Keratinocyte (primary cell): Measurements from ENCODE around the gene DDX60. TPM values are rescaled to one million over a fixed set of nuclear protein-coding genes. Genes with fewer than 3 reads are reported as not detected.

ENCODE experiments used
- DNase-seq: peaks from one replicate; pipeline ENCODE4 v3.0.0-alpha.2; 2011; ENCODE audit warnings: low read depth, missing footprints, low spot score
- FAIRE-seq: peaks from 2 replicates; lab custom pipeline; 2011; peaks lifted over from hg19 to GRCh38; lab: Jason Lieb, UNC
- H2AFZ ChIP-seq: 2 replicates; pipeline ENCODE4 v1.6.0; 2012; ENCODE audit warnings: low read length, control low read depth, inconsistent platforms; ENCODE audit not compliant: control insufficient read depth
- H3K27ac ChIP-seq: 2 replicates; pipeline ENCODE4 v1.5.1; 2011; ENCODE audit warnings: low read length; ENCODE audit not compliant: control insufficient read depth, insufficient read depth
- H3K27me3 ChIP-seq: 3 replicates; pipeline ENCODE4 v1.6.0; 2011; ENCODE audit warnings: low read length; ENCODE audit not compliant: control insufficient read depth, insufficient read depth; ENCODE audit errors: extremely low read depth
- H3K36me3 ChIP-seq, 2 experiments: 2 replicates in 1 of 2; 3 replicates in 1 of 2; pipeline ENCODE4 v1.5.1; 2011; ENCODE audit warnings: low read length in 2 of 2, mild to moderate bottlenecking in 1 of 2; ENCODE audit not compliant: control insufficient read depth in 2 of 2, insufficient read depth in 2 of 2; ENCODE audit errors: extremely low read depth in 1 of 2
- H3K4me1 ChIP-seq: 3 replicates; pipeline ENCODE4 v1.5.1; 2011; ENCODE audit warnings: low read length; ENCODE audit not compliant: control insufficient read depth, insufficient read depth; ENCODE audit errors: extremely low read depth
- H3K4me2 ChIP-seq: 3 replicates; pipeline ENCODE4 v1.6.0; 2011; ENCODE audit warnings: low read depth, low read length; ENCODE audit not compliant: control insufficient read depth, insufficient read depth; ENCODE audit errors: extremely low read depth
- H3K4me3 ChIP-seq, 3 experiments: fragments of 200-600 bp in 1 of 3; sonication (generic) in 1 of 3; 2 replicates in 2 of 3; 3 replicates in 1 of 3; pipeline ENCODE4 v1.5.1; 2011 to 2016; ENCODE audit warnings: low read length in 3 of 3, mild to moderate bottlenecking in 3 of 3, control low read depth in 2 of 3, inconsistent platforms in 1 of 3, low read depth in 1 of 3, mixed read lengths in 1 of 3, mixed run types in 1 of 3, moderate library complexity in 1 of 3; ENCODE audit not compliant: control insufficient read depth in 2 of 3, insufficient read depth in 2 of 3; ENCODE audit errors: extremely low read depth in 1 of 3
- H3K79me2 ChIP-seq: 2 replicates; pipeline ENCODE4 v1.6.0; 2012; ENCODE audit warnings: low read length; ENCODE audit not compliant: control insufficient read depth, insufficient read depth
- H3K9ac ChIP-seq: 3 replicates; pipeline ENCODE4 v1.6.0; 2011; ENCODE audit warnings: low read length; ENCODE audit not compliant: control insufficient read depth, insufficient read depth; ENCODE audit errors: extremely low read depth
- H3K9me1 ChIP-seq: 3 replicates; pipeline ENCODE4 v1.6.0; 2011; ENCODE audit warnings: low read length; ENCODE audit not compliant: control insufficient read depth, insufficient read depth; ENCODE audit errors: extremely low read depth
- H3K9me3 ChIP-seq: 2 replicates; pipeline ENCODE4 v1.5.1; 2012; ENCODE audit warnings: low read depth, low read length; ENCODE audit not compliant: control insufficient read depth
- H4K20me1 ChIP-seq: 3 replicates; pipeline ENCODE4 v1.6.0; 2011; ENCODE audit warnings: low read length; ENCODE audit not compliant: control insufficient read depth, insufficient read depth; ENCODE audit errors: extremely low read depth
- CTCF ChIP-seq, 3 experiments: IDR thresholded peaks in 1 of 3; conservative IDR thresholded peaks in 1 of 3; optimal IDR thresholded peaks in 1 of 3; 2 replicates in 2 of 3; 3 replicates in 1 of 3; pipeline versions ENCODE3 to v1.5.1; 2011; ENCODE audit warnings: low read length in 3 of 3, mild to moderate bottlenecking in 3 of 3, moderate library complexity in 2 of 3, control low read depth in 1 of 3, inconsistent platforms in 1 of 3; ENCODE audit not compliant: insufficient read depth in 2 of 3; ENCODE audit errors: extremely low read depth in 1 of 3
- EZH2 ChIP-seq: IDR thresholded peaks from one replicate; pipeline ENCODE4 v1.6.1; 2012; ENCODE audit warnings: inconsistent platforms, mild to moderate bottlenecking, low read length, moderate library complexity
- dilution Hi-C: fragments of 300-500 bp; cut with MboI; formaldehyde crosslinking; loops from one replicate; pipeline ENCODE4 v1.7.0; 2020; ENCODE audit warnings: low sequenced_read_pairs; ENCODE audit not compliant: extremely low pct_ligation_motif_present
- polyA plus RNA-seq, 5 experiments: library from polyadenylated mRNA; depleted of rRNA in 3 of 5; stranded (reverse) in 3 of 5; stranded (forward) in 1 of 5; unstranded in 1 of 5; fragments of >200 nt; gene quantifications; 1 replicate in 1 of 5; 2 replicates in 3 of 5; 3 replicates in 1 of 5; pipeline versions ENCODE4 v1.2.1 to v1.2.3, GENCODE V29; 2011 to 2012; ENCODE audit warnings: missing spikeins in 2 of 5, low read depth in 1 of 5, low replicate concordance in 1 of 5

Gene DDX60
- polyA plus RNA-seq, 1 donor (not counting 4 experiments of a cell fraction or from before 2014, with no cell fraction given), result 44.6 TPM

GRCh38 chr4:168247603-168248002 lies 70.9 kb downstream of the DDX60 start:
- no peak overlapping the region for H3K4me3 ChIP-seq
- H3K79me2 ChIP-seq, result no peaks in the 10 kb centered on the region
- H4K20me1 ChIP-seq, result no peaks in the 10 kb centered on the region
- no peaks in the 10 kb centered on the region for H3K9me1 ChIP-seq
- no peak overlapping the region for H3K27ac ChIP-seq
- no peaks in the 10 kb centered on the region for H3K27me3 ChIP-seq
- peaks cover 0 to 7% of the 10 kb centered on the region in 2 experiments for H3K36me3 ChIP-seq
- FAIRE-seq (no peak), DNase-seq (no peak)
- H2AFZ ChIP-seq, result no peak overlapping the region
- dilution Hi-C loops, result no loop called here
- no peak overlapping the region for H3K9ac ChIP-seq
- TF ChIP-seq CTCF (optimal IDR thresholded peaks at IDR 0.05 in 1 of 3, IDR thresholded peaks at IDR 0.05 in 1 of 3, conservative IDR thresholded peaks at IDR 0.05 in 1 of 3; ENCODE audit: extremely low read depth in 1 of 3, insufficient read depth in 2 of 3, low read length in 3 of 3), result no peak
- no peaks in the 10 kb centered on the region for H3K4me1 ChIP-seq
- no peak overlapping the region for H3K4me2 ChIP-seq
- H3K9me3 ChIP-seq, result no peaks in the 10 kb centered on the region

DNA sequence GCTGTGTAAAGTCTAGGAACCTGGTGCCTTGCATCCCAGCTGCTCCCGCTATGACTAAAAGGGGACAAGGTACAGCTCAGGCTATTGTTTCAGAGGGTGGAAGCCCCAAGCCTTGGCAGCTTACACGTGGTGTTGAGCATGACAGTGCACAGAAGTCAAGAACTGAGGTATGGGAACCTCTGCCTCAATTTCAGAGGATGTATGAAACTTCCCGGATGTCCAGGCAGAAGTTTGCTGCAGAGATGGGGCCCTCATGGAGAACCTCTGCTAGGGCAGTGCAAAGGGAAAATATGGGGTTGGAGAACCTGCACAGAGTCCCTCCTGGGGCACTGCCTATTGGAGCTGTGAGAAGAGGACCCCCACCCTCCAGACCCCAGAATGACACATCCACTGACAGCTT lies 76.6 kb downstream of the DDX60 start:
- no peaks in the 10 kb centered on the region for H4K20me1 ChIP-seq
- no peaks in the 10 kb centered on the region for H3K79me2 ChIP-seq
- H3K9me1 ChIP-seq, result no peaks in the 10 kb centered on the region
- FAIRE-seq (no peak), DNase-seq (no peak)
- TF ChIP-seq CTCF (optimal IDR thresholded peaks at IDR 0.05 in 1 of 3, IDR thresholded peaks at IDR 0.05 in 1 of 3, conservative IDR thresholded peaks at IDR 0.05 in 1 of 3; ENCODE audit: extremely low read depth in 1 of 3, insufficient read depth in 2 of 3, low read length in 3 of 3) (no peak), EZH2 (no peak)
- no peaks in the 10 kb centered on the region for H3K27me3 ChIP-seq
- H2AFZ ChIP-seq, result no peak overlapping the region
- H3K4me3 ChIP-seq, result no peak overlapping the region
- no peak overlapping the region for H3K27ac ChIP-seq
- no peaks in the 10 kb centered on the region for H3K4me1 ChIP-seq
- dilution Hi-C loops, result no loop called here
- no peak overlapping the region for H3K9ac ChIP-seq
- no peaks in the 10 kb centered on the region for H3K9me3 ChIP-seq
- H3K4me2 ChIP-seq, result no peak overlapping the region
- H3K36me3 ChIP-seq, result peaks cover 0 to 2% of the 10 kb centered on the region in 2 experiments
